Measurements from ENCODE around the gene RGS21.

The RGS21 gene

DNA sequence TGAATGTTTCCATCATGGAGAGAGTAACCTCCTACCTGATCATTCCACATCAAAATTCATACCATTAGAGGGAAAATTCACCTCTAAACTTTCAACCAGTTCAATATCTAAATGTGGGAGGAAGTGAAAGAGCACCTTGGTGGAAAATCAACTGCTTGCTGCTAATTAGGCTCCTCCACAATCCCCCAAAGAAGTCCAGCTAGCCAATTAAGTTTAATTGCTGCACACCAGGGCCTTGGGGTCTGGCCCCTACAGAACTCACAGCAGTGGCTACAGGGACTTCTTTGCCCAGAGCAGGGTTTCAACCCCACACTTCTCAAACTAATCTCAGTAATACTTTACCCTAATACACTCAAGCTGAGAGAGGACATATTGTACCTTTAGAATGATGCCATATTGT, 62.1 kb downstream of the RGS21 start:
- DNase-seq (ENCODE audit: low read depth in 2 of 2): no peak

DNA sequence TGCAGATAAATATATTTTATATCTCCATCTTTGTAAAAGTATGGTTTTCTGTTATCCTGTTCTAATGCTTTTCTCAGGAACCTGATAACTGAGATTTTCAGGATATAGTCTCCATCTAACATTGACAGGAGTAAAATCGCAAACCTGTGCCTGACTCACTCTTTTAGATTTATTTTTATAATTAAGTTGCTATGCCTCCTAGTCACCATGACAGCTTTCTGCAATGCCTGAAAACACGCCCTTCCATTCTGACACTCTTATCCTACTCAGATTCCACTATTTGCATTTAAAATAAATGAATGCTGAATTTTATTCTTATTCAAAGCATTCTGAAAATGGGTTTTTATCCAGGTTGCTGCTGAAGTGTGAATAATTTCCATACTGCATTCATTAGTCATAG, 62.8 kb downstream of the RGS21 start:
- no peak for DNase-seq (ENCODE audit: low read depth in 2 of 2)

DNA sequence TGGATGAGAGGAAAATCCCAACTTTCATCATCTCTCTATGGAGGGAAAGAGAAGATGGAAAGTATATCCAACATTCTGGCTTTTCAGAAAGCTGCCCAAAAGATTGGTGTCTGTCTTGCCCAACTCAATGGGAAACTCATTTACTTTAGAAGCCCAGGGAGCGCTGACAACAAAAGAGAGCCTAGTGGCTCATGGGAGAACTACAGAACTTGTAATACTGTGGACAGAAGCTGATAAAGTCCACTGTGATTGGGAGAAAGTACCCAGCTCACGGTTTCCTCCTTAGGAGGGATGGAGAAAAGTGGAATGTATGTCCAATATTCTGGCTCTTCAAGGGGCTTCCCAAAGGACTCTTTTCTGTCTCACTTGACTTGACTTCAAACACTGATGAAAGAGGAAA, 66.0 kb downstream of the RGS21 start:
- DNase-seq (ENCODE audit: low read depth in 2 of 2): no peak

DNA sequence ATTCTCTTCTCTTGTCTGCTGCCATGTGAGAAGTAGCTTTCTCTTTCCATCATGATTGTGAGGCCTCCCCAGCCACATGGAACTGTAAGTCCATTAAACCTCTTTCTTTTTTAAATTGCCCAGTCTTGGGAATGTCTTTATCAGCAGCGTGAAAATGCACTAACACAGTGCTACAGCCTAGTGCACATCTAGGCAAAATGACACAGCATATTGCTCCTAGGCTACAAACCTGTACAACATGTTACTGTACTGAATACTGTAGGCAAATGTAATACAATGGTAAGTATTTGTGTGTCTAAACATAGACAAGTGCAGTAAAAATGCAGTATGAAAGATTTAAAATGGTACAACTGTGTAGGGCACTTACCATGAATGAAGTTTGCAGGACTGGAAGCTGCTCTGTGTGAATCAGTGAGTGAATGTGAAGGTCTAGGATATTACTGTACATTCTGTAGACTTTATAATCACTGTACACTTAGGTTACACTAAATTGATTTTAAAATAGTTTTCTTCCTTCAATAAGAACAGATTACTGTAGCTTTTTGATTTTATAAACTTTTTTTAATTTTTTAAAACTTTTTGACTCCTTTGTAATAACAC, 69.4 kb downstream of the RGS21 start:
- no peak for DNase-seq (ENCODE audit: low read depth in 2 of 2)

DNA sequence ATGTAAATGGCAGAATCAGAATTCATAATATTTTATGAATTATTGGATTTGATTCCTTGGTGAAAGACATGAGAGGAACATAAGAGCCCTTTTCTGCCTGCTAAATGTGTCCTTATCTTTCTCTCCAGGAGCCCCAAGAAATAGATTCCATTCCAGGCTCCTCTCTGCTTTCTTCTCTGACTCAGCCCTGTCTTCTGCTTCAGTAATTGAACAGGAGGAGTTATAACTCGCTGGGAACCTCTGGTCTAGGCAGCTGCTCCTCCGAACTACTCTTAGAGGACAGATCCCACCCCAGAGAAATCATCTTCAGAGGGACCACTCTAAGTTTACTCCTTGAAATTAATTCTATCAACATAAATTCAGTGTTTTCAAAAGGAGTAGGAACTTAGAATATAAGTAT, 78.4 kb downstream of the RGS21 start:
- DNase-seq (ENCODE audit: low read depth in 2 of 2): no peak

DNA sequence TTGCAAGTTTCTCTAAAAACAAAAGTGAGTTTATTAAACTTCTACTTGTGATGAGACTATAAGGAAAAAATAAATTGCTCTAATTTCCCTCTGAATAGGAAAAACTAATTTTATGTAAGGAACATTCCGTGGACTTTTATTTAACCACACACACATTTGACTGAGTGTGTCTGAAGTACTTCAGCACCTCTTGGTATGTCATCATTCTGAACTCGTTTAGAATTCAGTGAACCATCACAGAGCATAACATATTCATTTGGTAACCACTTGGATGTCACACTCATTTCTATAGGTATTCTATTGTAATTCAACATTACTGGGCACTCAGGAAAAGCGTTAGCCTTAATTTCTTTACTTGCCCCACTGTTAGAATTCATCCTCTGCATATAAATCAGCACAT, 79.1 kb downstream of the RGS21 start:
- DNase-seq (ENCODE audit: low read depth in 2 of 2): no peak

DNA sequence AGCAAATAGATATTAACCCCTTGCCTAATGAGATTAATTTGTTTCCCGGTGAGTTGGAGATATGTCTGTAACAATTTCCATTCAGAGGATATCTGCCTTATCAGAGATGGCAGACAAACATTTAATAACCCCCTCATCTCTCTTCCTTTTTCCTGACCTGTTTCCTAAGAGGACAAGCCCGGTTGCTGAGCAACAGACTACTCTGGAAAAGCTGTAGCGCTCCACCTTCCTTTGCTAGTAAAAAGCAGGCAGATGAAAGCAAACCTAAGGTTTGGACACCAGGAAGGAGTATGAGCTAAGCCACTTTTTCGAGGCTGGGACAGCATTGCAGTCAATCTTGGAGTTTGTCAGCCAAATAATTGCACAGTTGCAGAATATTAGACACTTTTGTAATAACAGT, 82.4 kb downstream of the RGS21 start:
- no peak for DNase-seq (ENCODE audit: low read depth in 2 of 2)

DNA sequence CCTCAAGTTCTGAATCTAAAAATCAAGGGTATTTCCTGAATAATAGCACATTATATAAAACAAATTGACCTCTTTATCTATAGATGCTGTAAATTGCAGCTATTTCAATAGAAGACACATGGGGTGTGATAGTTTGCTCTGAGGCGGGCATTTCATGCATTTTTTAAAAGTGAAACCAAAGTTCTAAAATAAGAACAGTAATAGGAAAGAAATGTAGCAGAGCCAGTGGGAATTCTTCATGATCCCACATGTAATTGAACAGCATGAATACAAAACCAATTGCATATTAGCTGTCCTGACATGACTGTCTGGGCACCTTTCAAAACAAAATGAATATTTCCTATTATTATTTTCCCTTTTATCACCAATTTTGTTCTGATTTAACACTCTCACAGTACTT, 85.0 kb downstream of the RGS21 start:
- DNase-seq (ENCODE audit: low read depth in 2 of 2): no peak

DNA sequence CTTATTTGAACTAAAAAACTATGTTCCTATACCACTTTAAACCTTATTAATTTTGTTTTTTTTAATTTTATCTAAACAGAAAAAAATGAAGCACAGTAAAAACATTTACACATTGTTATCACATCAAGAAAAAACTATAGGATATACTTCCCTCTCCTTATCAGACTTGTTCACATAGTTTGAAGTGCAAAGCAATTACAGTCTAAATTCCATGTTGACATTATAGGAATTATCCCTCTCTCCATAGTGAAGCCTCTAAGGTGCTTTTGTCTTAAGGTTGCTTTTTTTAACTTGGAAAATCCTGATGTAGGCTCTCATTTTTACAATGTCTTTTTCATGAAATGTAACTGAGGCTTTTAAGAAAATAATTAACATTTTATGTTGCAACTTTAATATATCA, 85.8 kb downstream of the RGS21 start:
- no peak for DNase-seq (ENCODE audit: low read depth in 2 of 2)

DNA sequence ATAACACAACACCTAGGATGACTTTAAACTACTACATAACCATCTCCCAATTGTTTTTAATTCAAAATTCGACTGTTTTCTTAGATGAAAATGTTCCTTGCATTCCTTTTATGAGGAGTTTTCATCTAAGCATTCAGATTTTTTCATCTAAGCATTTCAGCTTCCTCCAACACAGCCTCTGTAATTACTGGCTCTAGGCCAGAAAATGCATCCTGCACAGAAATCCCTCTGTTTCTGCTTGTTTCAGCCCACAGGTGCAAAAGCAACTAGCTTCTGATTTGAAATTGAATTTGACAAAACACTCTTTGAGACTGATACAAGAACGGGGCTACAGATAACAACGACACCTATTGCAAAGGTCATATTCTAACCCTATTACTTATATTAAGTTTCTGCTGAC, 90.4 kb downstream of the RGS21 start:
- DNase-seq (ENCODE audit: low read depth in 2 of 2): no peak
